ENCODE measurements around the gene MED17. TPM values are rescaled to one million over a fixed set of nuclear protein-coding genes. Genes with fewer than 3 reads are reported as not detected.

The MED17 gene
- total RNA-seq, 1 experiment from 2014 or later: 41.1 TPM

- peaks cover 84% of the 10 kb centered on the region for H3K79me2 ChIP-seq (ENCODE audit: insufficient read depth, low read length)
- H4K20me1 ChIP-seq (ENCODE audit: insufficient read depth): peaks cover 95% of the 10 kb centered on the region
- no peaks in the 10 kb centered on the region for H3K27me3 ChIP-seq (ENCODE audit: insufficient read depth, low read length)
- RAD21 ChIA-PET (ENCODE audit: low non-redundant PET in 1 of 2, low total read pairs in 2 of 2, uncharacterized antibody in 2 of 2, unreplicated experiment in 2 of 2): no interaction called here
- H3K9me2 ChIP-seq (ENCODE audit: insufficient read depth): no peaks in the 10 kb centered on the region
- BruUV-seq (replicated peaks): no TSS peak
- intact Hi-C loops (cut with micrococcal nuclease): no loop called here
- no peak overlapping the region for H3K9ac ChIP-seq (ENCODE audit: low read length)
- peak; percentile 26 for ATAC-seq
- no peak overlapping the region for H3K4me3 ChIP-seq (replicated peaks in 1 of 2; ENCODE audit: low read depth in 1 of 2, low read length in 2 of 2)
- POLR2A ChIA-PET: interaction anchor here (1.4 kb wide), 1 partner anchor 10 kb away, joined by 3 read pairs; no protein-coding TSS in a partner anchor
- H3K9me3 ChIP-seq (ENCODE audit: control insufficient read depth in 1 of 2, insufficient read depth in 1 of 2, low read depth in 1 of 2, low read length in 2 of 2): no peaks in the 10 kb centered on the region
- H2AFZ ChIP-seq (ENCODE audit: low read depth, low read length, poor library complexity, severe bottlenecking): no peak overlapping the region
- no peak overlapping the region for H3K27ac ChIP-seq (ENCODE audit: low read depth, low read length)
- TF ChIP-seq, protein P1, sequence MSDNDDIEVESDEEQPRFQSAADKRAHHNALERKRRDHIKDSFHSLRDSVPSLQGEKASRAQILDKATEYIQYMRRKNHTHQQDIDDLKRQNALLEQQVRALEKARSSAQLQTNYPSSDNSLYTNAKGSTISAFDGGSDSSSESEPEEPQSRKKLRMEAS (IDR thresholded peaks at IDR 0.05): no peak
- peak; percentile 45 for TF ChIP-seq POLR2AphosphoS5 (IDR thresholded peaks at IDR 0.05; ENCODE audit: low read depth, low read length)
- 0 out of 2 replicates have a peak, but pooled peaks have one; percentile 5 for TF ChIP-seq JUND (IDR thresholded peaks at IDR 0.05)
- TF ChIP-seq, protein P2, sequence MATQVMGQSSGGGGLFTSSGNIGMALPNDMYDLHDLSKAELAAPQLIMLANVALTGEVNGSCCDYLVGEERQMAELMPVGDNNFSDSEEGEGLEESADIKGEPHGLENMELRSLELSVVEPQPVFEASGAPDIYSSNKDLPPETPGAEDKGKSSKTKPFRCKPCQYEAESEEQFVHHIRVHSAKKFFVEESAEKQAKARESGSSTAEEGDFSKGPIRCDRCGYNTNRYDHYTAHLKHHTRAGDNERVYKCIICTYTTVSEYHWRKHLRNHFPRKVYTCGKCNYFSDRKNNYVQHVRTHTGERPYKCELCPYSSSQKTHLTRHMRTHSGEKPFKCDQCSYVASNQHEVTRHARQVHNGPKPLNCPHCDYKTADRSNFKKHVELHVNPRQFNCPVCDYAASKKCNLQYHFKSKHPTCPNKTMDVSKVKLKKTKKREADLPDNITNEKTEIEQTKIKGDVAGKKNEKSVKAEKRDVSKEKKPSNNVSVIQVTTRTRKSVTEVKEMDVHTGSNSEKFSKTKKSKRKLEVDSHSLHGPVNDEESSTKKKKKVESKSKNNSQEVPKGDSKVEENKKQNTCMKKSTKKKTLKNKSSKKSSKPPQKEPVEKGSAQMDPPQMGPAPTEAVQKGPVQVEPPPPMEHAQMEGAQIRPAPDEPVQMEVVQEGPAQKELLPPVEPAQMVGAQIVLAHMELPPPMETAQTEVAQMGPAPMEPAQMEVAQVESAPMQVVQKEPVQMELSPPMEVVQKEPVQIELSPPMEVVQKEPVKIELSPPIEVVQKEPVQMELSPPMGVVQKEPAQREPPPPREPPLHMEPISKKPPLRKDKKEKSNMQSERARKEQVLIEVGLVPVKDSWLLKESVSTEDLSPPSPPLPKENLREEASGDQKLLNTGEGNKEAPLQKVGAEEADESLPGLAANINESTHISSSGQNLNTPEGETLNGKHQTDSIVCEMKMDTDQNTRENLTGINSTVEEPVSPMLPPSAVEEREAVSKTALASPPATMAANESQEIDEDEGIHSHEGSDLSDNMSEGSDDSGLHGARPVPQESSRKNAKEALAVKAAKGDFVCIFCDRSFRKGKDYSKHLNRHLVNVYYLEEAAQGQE (IDR thresholded peaks at IDR 0.05; ENCODE audit: low read depth): no peak
- H3K4me1 ChIP-seq (ENCODE audit: control insufficient read depth in 1 of 2, insufficient read depth in 2 of 2, low read length in 2 of 2): peaks cover 17 to 22% of the 10 kb centered on the region in 2 experiments
- H3K4me2 ChIP-seq (ENCODE audit: low read length): no peak overlapping the region
- H3K36me3 ChIP-seq (ENCODE audit: control insufficient read depth in 1 of 2, insufficient read depth in 2 of 2, low read length in 2 of 2): peaks cover 99 to 100% of the 10 kb centered on the region in 2 experiments
- CTCF ChIA-PET: no interaction called here
- DNase-seq (ENCODE audit: low read depth, low spot score): no peak
Observed at GRCh38 chr11:93734427-93735222, 49.5 kb upstream of the MED17 start.
